K562 (cell line): ENCODE results near the gene PLCL2. TPM values are rescaled to one million over a fixed set of nuclear protein-coding genes. Genes with fewer than 3 reads are reported as not detected.
A peak's percentile ranks its signal among the peaks of the same experiment; 100 is the strongest.

ENCODE experiments used
- ATAC-seq: fragments of 200-7000 bp; cut with Tn5 transposase; 3 replicates; pipeline ENCODE4 v1.9.1; 2020; ENCODE audit warnings: moderate library complexity
- BruUV-seq: library from RNA; stranded (reverse); fragments of 400-500 nt; replicated peaks from 2 replicates; lab custom pipeline; 2021; lab: Mats Ljungman, UMichigan
- CTCF ChIA-PET: fragments of 300-600 bp; formaldehyde crosslinking; extraction: SDS; loops from one replicate; lab custom pipeline; 2021; ENCODE audit warnings: low intra/inter-chr PET ratio; lab: Yijun Ruan, JAX
- POLR2A ChIA-PET: fragments of 300-600, 350-650 bp; sonication (Branson Sonifier 250); formaldehyde crosslinking; extraction: SDS; loops from one replicate; lab custom pipeline; 2021; ENCODE audit warnings: antibody characterized with exemption, inconsistent platforms; lab: Yijun Ruan, JAX
- DNase-seq, 4 experiments: peaks; one replicate each; pipeline versions ENCODE4 v3.0.0 to v3.0.0-alpha.2; 2011 to 2018; ENCODE audit warnings: low spot score in 3 of 4, mixed read lengths in 3 of 4; ENCODE audit errors: extremely low read depth in 1 of 4
- FAIRE-seq: peaks from 2 replicates; lab custom pipeline; 2011; peaks lifted over from hg19 to GRCh38; lab: Jason Lieb, UNC
- H2AFZ ChIP-seq: 2 replicates; pipeline ENCODE4 v1.6.0; 2011; ENCODE audit warnings: low read depth, low read length, control low read depth, inconsistent platforms
- H3K27ac ChIP-seq: fragments of 200-600 bp; 3 replicates; pipeline ENCODE4 v1.8.0; 2011; ENCODE audit warnings: low read depth, mild to moderate bottlenecking, control low read depth, inconsistent platforms, low read length, moderate library complexity, mixed read lengths; ENCODE audit errors: extremely low read depth
- H3K27me3 ChIP-seq, 2 experiments: fragments of 300-600 bp in 1 of 2; 2 replicates in 1 of 2; 3 replicates in 1 of 2; pipeline versions ENCODE4 v1.6.0 to v1.8.0; 2011; ENCODE audit warnings: inconsistent platforms in 2 of 2, low read length in 2 of 2, mild to moderate bottlenecking in 1 of 2, mixed read lengths in 1 of 2, moderate library complexity in 1 of 2; ENCODE audit not compliant: control insufficient read depth in 2 of 2, insufficient read depth in 2 of 2
- H3K36me3 ChIP-seq: fragments of 300-600 bp; 3 replicates; pipeline ENCODE4 v1.8.0; 2011; ENCODE audit warnings: mild to moderate bottlenecking, low read length, inconsistent platforms; ENCODE audit not compliant: control insufficient read depth, insufficient read depth
- H3K4me1 ChIP-seq, 2 experiments: fragments of 200-600 bp in 1 of 2; replicated peaks in 1 of 2; 2 replicates in 1 of 2; 3 replicates in 1 of 2; pipeline versions ENCODE4 v1.5.1 to v1.8.0; 2011; ENCODE audit warnings: inconsistent platforms in 2 of 2, low read length in 2 of 2, mild to moderate bottlenecking in 1 of 2, mixed read lengths in 1 of 2, moderate library complexity in 1 of 2; ENCODE audit not compliant: control insufficient read depth in 2 of 2, insufficient read depth in 2 of 2
- H3K4me2 ChIP-seq: 2 replicates; pipeline ENCODE4 v1.6.1; 2011; ENCODE audit warnings: low read length, control low read depth, inconsistent platforms, mixed read lengths; ENCODE audit not compliant: insufficient read depth
- H3K4me3 ChIP-seq: fragments of 200-600 bp; sonication (generic), shearing (Covaris generic); 2 replicates; pipeline ENCODE4 v1.5.1; 2016; ENCODE audit warnings: control low read depth, inconsistent platforms
- H3K79me2 ChIP-seq: fragments of 200-600 bp; 3 replicates; pipeline ENCODE4 v1.8.0; 2011; ENCODE audit warnings: low read length, inconsistent platforms; ENCODE audit not compliant: control insufficient read depth, insufficient read depth
- H3K9ac ChIP-seq, 2 experiments: 2 replicates each; pipeline versions ENCODE4 v1.6.0 to v1.6.1; 2011; ENCODE audit warnings: low read depth in 2 of 2, low read length in 2 of 2, control low read depth in 1 of 2, inconsistent platforms in 1 of 2, mild to moderate bottlenecking in 1 of 2, mixed read lengths in 1 of 2; ENCODE audit not compliant: insufficient read depth in 1 of 2
- H3K9me1 ChIP-seq: one replicate; pipeline ENCODE4 v1.6.0; 2011; ENCODE audit warnings: inconsistent platforms, mild to moderate bottlenecking, low read length, moderate library complexity; ENCODE audit not compliant: control insufficient read depth, insufficient read depth
- H3K9me3 ChIP-seq: replicated peaks from 2 replicates; pipeline ENCODE4 v1.5.1; 2011; ENCODE audit warnings: low read depth, low read length, inconsistent platforms; ENCODE audit not compliant: control insufficient read depth, insufficient read depth
- H4K20me1 ChIP-seq: replicated peaks from 2 replicates; pipeline ENCODE4 v1.6.1; 2011; ENCODE audit warnings: low read length, inconsistent platforms, mixed read lengths; ENCODE audit not compliant: control insufficient read depth, insufficient read depth
- CBX8 ChIP-seq: fragments of 200-600 bp; sonication (generic); IDR thresholded peaks from 2 replicates; pipeline ENCODE4 v1.6.1; 2012; ENCODE audit warnings: borderline replicate concordance, mixed run types, low read depth, mild to moderate bottlenecking, moderate library complexity, mixed read lengths, low read length, control low read depth, inconsistent platforms; ENCODE audit not compliant: poor library complexity, severe bottlenecking; ENCODE audit errors: extremely low read depth
- ESRRB ChIP-seq: fragments of 250-450 bp; sonication (Bioruptor Pico); IDR thresholded peaks from 2 replicates; pipeline ENCODE4 v1.5.0; 2020; ENCODE audit warnings: mild to moderate bottlenecking, moderate library complexity, borderline replicate concordance
- HNRNPH1 ChIP-seq: fragments of 200-400 bp; formaldehyde crosslinking; optimal IDR thresholded peaks from 2 replicates; pipeline ENCODE3; 2017; ENCODE audit warnings: low read depth, mild to moderate bottlenecking, low read length, moderate library complexity
- HNRNPUL1 ChIP-seq: fragments of 200-400 bp; formaldehyde crosslinking; IDR thresholded peaks from 2 replicates; pipeline ENCODE4 v1.6.1; 2017; ENCODE audit warnings: low read length
- NR2F6 ChIP-seq: fragments of 450-650 bp; formaldehyde crosslinking; IDR thresholded peaks from 2 replicates; pipeline ENCODE4 v1.4.0; 2020; ENCODE audit warnings: mild to moderate bottlenecking
- NR3C1 ChIP-seq: sonication (generic); formaldehyde crosslinking; IDR thresholded peaks from 2 replicates; pipeline ENCODE4 v1.8.1; 2022; ENCODE audit warnings: missing genetic modification reagents
- RBM14 ChIP-seq: fragments of 200-400 bp; formaldehyde crosslinking; IDR thresholded peaks from 2 replicates; pipeline ENCODE4 v1.6.1; 2018; ENCODE audit warnings: low read depth, mild to moderate bottlenecking, low read length, moderate library complexity, borderline replicate concordance; ENCODE audit not compliant: insufficient read depth
- RFX1 ChIP-seq: fragments of 450-650 bp; IDR thresholded peaks from 2 replicates; pipeline ENCODE4 v1.6.1; 2016; ENCODE audit warnings: mild to moderate bottlenecking, moderate library complexity
- TOE1 ChIP-seq, 2 experiments: fragments of 450-650 bp in 1 of 2; sonication (generic) in 1 of 2; formaldehyde crosslinking in 1 of 2; IDR thresholded peaks; 2 replicates each; pipeline versions ENCODE4 v1.7.1 to v1.8.0; 2016 to 2022; ENCODE audit warnings: borderline replicate concordance in 2 of 2, mild to moderate bottlenecking in 2 of 2, antibody characterized with exemption in 1 of 2, inconsistent platforms in 1 of 2, low read depth in 1 of 2, missing genetic modification reagents in 1 of 2, moderate library complexity in 1 of 2
- WGBS: fragments of 100-300 bp; shearing (Covaris generic); methylation state at CpG from one replicate; pipeline ENCODE4 v1.1.6; 2016; ENCODE audit warnings: low coverage, mixed read lengths; ENCODE audit not compliant: insufficient coverage; ENCODE audit errors: missing lambda C conversion rate; 5-methylcytosine and 5-hydroxymethylcytosine counted together
- in situ Hi-C: fragments of 300-500 bp; cut with MboI; formaldehyde crosslinking; loops from 4 replicates; pipeline ENCODE4 v1.15.0; 2018; ENCODE audit warnings: inconsistent platforms, mixed read lengths
- intact Hi-C: fragments of 100-400 bp; cut with micrococcal nuclease; formaldehyde crosslinking; loops from 2 replicates; pipeline ENCODE4 v1.14.2; 2022
- polyA plus RNA-seq, 8 experiments: library from polyadenylated mRNA; depleted of rRNA in 4 of 8; stranded (reverse) in 5 of 8; unstranded in 3 of 8; fragments of >200 nt; fragmentation: Nextera tagmentation in 2 of 8; fragmentation: Illumina TruSeq in 1 of 8; extraction: Ambion mirVana in 2 of 8; extraction: Trizol in 1 of 8; gene quantifications; 2 replicates each; pipeline versions ENCODE4 v1.2.1 to v1.2.3, GENCODE V29; 2011 to 2014; ENCODE audit warnings: inconsistent platforms in 1 of 8, missing spikeins in 1 of 8
- total RNA-seq, 7 experiments: library from RNA; depleted of rRNA in 6 of 7; stranded (reverse); fragments of >200 nt in 6 of 7; fragmentation: Illumina TruSeq in 2 of 7; extraction: Trizol in 2 of 7; gene quantifications; 2 replicates each; pipeline versions ENCODE4 v1.2.1 to v1.2.3, GENCODE V29; 2011 to 2021; ENCODE audit warnings: low replicate concordance in 1 of 7

The PLCL2 gene
- total and polyA plus RNA-seq, 9 of the 15 experiments (the other 6 are each of a cell fraction or from before 2014, with no cell fraction given) = 0.03 to 0.18 (median 0.11) TPM; not detected in 2

GRCh38 chr3:16887130-16887529 lies 2.4 kb downstream of the PLCL2 start:
- Histone ChIP-seq H3K4me1 (peaks cover 0 to 17% of the 10 kb centered on the region in 2 experiments; a peak in 3 of 5 replicates), H3K4me2 (no peak overlapping the region), H3K9ac (no peak overlapping the region), H3K9me1 (no peaks in the 10 kb centered on the region), H3K36me3 (no peaks in the 10 kb centered on the region), H3K79me2 (no peaks in the 10 kb centered on the region), H2AFZ (no peak overlapping the region), H3K27me3 (peaks cover 29 to 31% of the 10 kb centered on the region in 2 experiments), H3K9me3 (no peaks in the 10 kb centered on the region), H4K20me1 (no peaks in the 10 kb centered on the region), H3K27ac (no peak overlapping the region), H3K4me3 (no peak overlapping the region)
- intact Hi-C loops (no loop called here), in situ Hi-C loops (no loop called here)
- ATAC-seq (no peak), FAIRE-seq (no peak), DNase-seq (no peak)
- ChIA-PET POLR2A (no interaction called here), CTCF (no interaction called here)
- 0% methylated on average over 1 of the region's 1 CpG for WGBS
- TF ChIP-seq HNRNPUL1 (no peak), CBX8 (peak; percentile 79)
- BruUV-seq = no TSS peak

- CTCF ChIA-PET = no interaction called here
- H3K9ac ChIP-seq = no peak overlapping the region
- no TSS peak for BruUV-seq
- H3K9me1 ChIP-seq = no peaks in the 10 kb centered on the region
- no peaks in the 10 kb centered on the region for H4K20me1 ChIP-seq
- no peak overlapping the region for H3K27ac ChIP-seq
- TF ChIP-seq NR3C1 (CRISPR knock-in tag) (no peak), RBM14 (no peak), HNRNPH1 (no peak), RFX1 (no peak), TOE1 (IDR thresholded peaks at IDR 0.05; ENCODE audit: borderline replicate concordance) (no peak), TOE1 (CRISPR knock-in tag; IDR thresholded peaks at IDR 0.05; ENCODE audit: borderline replicate concordance, low read depth) (no peak), NR2F6 (no peak), ESRRB (CRISPR knock-in tag) (no peak)
- in situ Hi-C loops = no loop called here
- ATAC-seq (no peak), FAIRE-seq (no peak), DNase-seq (no peak)
- H3K4me2 ChIP-seq = no peak overlapping the region
- H3K9me3 ChIP-seq = no peaks in the 10 kb centered on the region
- peaks cover 0 to 17% of the 10 kb centered on the region in 2 experiments; a peak in 3 of 5 replicates for H3K4me1 ChIP-seq
- intact Hi-C loops = no loop called here
- POLR2A ChIA-PET = no interaction called here
- H3K36me3 ChIP-seq = no peaks in the 10 kb centered on the region
- no peak overlapping the region for H2AFZ ChIP-seq
- no peaks in the 10 kb centered on the region for H3K79me2 ChIP-seq
- no peak overlapping the region for H3K4me3 ChIP-seq
- peaks cover 28 to 29% of the 10 kb centered on the region in 2 experiments for H3K27me3 ChIP-seq
- 0% methylated on average over 3 of the region's 3 CpGs for WGBS
Observed at GRCh38 chr3:16888356-16888755, 3.6 kb downstream of the PLCL2 start.
